Mammary epithelial cell (primary cell): ENCODE results near the gene RNF5.
"Not testable (repeated sequence)": the region's sequence is repeated elsewhere in the genome, so short reads cannot be mapped to it uniquely, and the experiment has no call there.

Experiments used
- EZH2 ChIP-seq: IDR thresholded peaks from 2 replicates; pipeline ENCODE4 v1.6.1; 2012; ENCODE audit warnings: low read length, inconsistent platforms, borderline replicate concordance
- TF ChIP-seq, protein P1 (sequence below), 2 donors: IDR thresholded peaks in 1 of 2; conservative IDR thresholded peaks in 1 of 2; 2 replicates each; pipeline ENCODE4 v1.5.1; 2011 to 2012; ENCODE audit warnings: inconsistent platforms in 2 of 2, low read length in 2 of 2, mild to moderate bottlenecking in 2 of 2, control low read depth in 1 of 2, low read depth in 1 of 2; ENCODE audit not compliant: insufficient read depth in 1 of 2; ENCODE audit errors: extremely low read depth in 1 of 2

DNA sequence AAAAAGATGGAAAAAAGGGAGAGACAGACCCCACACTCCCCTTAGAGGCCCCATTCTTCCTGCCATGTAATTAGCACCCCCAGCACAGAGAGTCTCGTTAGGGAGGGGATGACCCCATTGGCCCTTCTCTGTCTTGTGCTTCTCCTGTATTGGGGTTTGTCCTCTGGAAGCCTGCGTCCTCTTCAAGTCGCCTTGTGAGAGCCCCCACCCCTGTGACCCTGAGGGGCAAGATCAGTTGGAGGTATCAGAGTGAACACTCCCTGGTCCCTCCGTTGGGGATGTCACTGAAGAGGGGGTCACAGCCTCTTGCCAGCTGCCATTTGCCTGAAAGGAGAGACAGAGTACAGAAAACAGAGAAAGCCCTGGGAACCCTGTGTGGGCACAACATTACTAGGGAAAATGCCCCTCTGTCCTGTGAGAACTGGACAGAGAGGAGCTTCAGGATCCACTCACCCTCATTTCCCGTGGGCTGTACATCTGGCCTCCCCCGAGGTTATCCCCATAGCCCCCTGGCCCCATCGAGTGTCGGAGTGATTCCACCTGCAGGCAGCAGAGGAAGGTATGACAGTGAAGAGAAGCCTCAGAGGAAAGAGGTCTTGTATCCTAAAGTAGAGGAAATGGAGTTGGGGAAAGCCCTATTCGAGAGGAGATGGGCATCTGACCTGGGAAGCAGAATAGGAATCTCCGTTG, 8.1 kb downstream of the RNF5 start:
- TF ChIP-seq, protein P1, sequence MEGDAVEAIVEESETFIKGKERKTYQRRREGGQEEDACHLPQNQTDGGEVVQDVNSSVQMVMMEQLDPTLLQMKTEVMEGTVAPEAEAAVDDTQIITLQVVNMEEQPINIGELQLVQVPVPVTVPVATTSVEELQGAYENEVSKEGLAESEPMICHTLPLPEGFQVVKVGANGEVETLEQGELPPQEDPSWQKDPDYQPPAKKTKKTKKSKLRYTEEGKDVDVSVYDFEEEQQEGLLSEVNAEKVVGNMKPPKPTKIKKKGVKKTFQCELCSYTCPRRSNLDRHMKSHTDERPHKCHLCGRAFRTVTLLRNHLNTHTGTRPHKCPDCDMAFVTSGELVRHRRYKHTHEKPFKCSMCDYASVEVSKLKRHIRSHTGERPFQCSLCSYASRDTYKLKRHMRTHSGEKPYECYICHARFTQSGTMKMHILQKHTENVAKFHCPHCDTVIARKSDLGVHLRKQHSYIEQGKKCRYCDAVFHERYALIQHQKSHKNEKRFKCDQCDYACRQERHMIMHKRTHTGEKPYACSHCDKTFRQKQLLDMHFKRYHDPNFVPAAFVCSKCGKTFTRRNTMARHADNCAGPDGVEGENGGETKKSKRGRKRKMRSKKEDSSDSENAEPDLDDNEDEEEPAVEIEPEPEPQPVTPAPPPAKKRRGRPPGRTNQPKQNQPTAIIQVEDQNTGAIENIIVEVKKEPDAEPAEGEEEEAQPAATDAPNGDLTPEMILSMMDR (conservative IDR thresholded peaks at IDR 0.05 in 1 of 2, IDR thresholded peaks at IDR 0.05 in 1 of 2; ENCODE audit: extremely low read depth in 1 of 2, insufficient read depth in 1 of 2, low read depth in 1 of 2, low read length in 2 of 2), result not testable (repeated sequence)
- TF ChIP-seq EZH2, result not testable (repeated sequence)
